ENCODE measurements around the gene MLLT3. TPM values are rescaled to one million over a fixed set of nuclear protein-coding genes. Genes with fewer than 3 reads are reported as not detected.

Gene MLLT3
- total RNA-seq, 4 donors from 2014 or later = 9.4 to 38.2 (median 30.2) TPM

- 91 to 94% methylated on average over 2 of the region's 2 CpGs for WGBS, 2 donors (ENCODE audit: low coverage in 1 of 2)
- TF ChIP-seq POLR2AphosphoS5 (IDR thresholded peaks at IDR 0.05) = no peak
- TF ChIP-seq POLR2A (IDR thresholded peaks at IDR 0.05) = no peak
- TF ChIP-seq, protein P1, sequence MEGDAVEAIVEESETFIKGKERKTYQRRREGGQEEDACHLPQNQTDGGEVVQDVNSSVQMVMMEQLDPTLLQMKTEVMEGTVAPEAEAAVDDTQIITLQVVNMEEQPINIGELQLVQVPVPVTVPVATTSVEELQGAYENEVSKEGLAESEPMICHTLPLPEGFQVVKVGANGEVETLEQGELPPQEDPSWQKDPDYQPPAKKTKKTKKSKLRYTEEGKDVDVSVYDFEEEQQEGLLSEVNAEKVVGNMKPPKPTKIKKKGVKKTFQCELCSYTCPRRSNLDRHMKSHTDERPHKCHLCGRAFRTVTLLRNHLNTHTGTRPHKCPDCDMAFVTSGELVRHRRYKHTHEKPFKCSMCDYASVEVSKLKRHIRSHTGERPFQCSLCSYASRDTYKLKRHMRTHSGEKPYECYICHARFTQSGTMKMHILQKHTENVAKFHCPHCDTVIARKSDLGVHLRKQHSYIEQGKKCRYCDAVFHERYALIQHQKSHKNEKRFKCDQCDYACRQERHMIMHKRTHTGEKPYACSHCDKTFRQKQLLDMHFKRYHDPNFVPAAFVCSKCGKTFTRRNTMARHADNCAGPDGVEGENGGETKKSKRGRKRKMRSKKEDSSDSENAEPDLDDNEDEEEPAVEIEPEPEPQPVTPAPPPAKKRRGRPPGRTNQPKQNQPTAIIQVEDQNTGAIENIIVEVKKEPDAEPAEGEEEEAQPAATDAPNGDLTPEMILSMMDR (IDR thresholded peaks at IDR 0.05) = no peak
- TF ChIP-seq EP300 (IDR thresholded peaks at IDR 0.05; ENCODE audit: low read depth) = no peak
- in situ Hi-C loops (cut with MboI; ENCODE audit: low pct_ligation_motif_present in 1 of 4, low pct_unique_long_range_greater_than_20kb in 1 of 4, low sequenced_read_pairs in 3 of 4) (no loop called here), intact Hi-C loops (cut with DNase I; ENCODE audit: low total_unique reads) (no loop called here)
- H3K4me3 ChIP-seq = no peak overlapping the region
- H3K27ac ChIP-seq = no peak overlapping the region
- H3K27me3 ChIP-seq = no peaks in the 10 kb centered on the region
- H3K36me3 ChIP-seq = no peaks in the 10 kb centered on the region
- H3K9me3 ChIP-seq = no peaks in the 10 kb centered on the region
- DNase-seq = no peak
- peaks cover 0 to 23% (median 0%) of the 10 kb centered on the region in 4 donors for H3K4me1 ChIP-seq
Measured at GRCh38 chr9:20663133-20663532, 40.8 kb upstream of the MLLT3 start.

GRCh38 chr9:20662156-20662555 lies 39.9 kb upstream of the MLLT3 start:
- Histone ChIP-seq H3K4me1 (peaks cover 0 to 23% (median 0%) of the 10 kb centered on the region in 4 donors), H3K4me3 (no peak overlapping the region), H3K27ac (no peak overlapping the region), H3K9me3 (no peaks in the 10 kb centered on the region), H3K27me3 (no peaks in the 10 kb centered on the region), H3K36me3 (no peaks in the 10 kb centered on the region)
- in situ Hi-C loops (cut with MboI; ENCODE audit: low pct_ligation_motif_present in 1 of 4, low pct_unique_long_range_greater_than_20kb in 1 of 4, low sequenced_read_pairs in 3 of 4) (no loop called here), intact Hi-C loops (cut with DNase I; ENCODE audit: low total_unique reads) (no loop called here)
- TF ChIP-seq EP300 (IDR thresholded peaks at IDR 0.05; ENCODE audit: low read depth) (no peak), POLR2A (IDR thresholded peaks at IDR 0.05) (no peak), POLR2AphosphoS5 (IDR thresholded peaks at IDR 0.05) (no peak)
- TF ChIP-seq, protein P1 (IDR thresholded peaks at IDR 0.05) = no peak
- DNase-seq = no peak
- WGBS, 2 donors (ENCODE audit: low coverage in 1 of 2) = 76 to 83% methylated on average over 3 of the region's 3 CpGs

- intact Hi-C loops (cut with DNase I; ENCODE audit: low total_unique reads) (no loop called here), in situ Hi-C loops (cut with MboI; ENCODE audit: low pct_ligation_motif_present in 1 of 4, low pct_unique_long_range_greater_than_20kb in 1 of 4, low sequenced_read_pairs in 3 of 4) (no loop called here)
- Histone ChIP-seq H3K4me1 (peaks cover 0 to 23% (median 0%) of the 10 kb centered on the region in 4 donors), H3K4me3 (no peak overlapping the region), H3K27me3 (no peaks in the 10 kb centered on the region), H3K36me3 (no peaks in the 10 kb centered on the region), H3K27ac (no peak overlapping the region), H3K9me3 (no peaks in the 10 kb centered on the region)
- TF ChIP-seq EP300 (IDR thresholded peaks at IDR 0.05; ENCODE audit: low read depth) (no peak), POLR2AphosphoS5 (IDR thresholded peaks at IDR 0.05) (no peak)
- TF ChIP-seq, protein P1 (IDR thresholded peaks at IDR 0.05) = no peak
- 60 to 89% methylated on average over 2 of the region's 2 CpGs for WGBS, 2 donors (ENCODE audit: low coverage in 1 of 2)
- no peak for DNase-seq
Measured at GRCh38 chr9:20659474-20659967, 37.2 kb upstream of the MLLT3 start.

- H3K27me3 ChIP-seq = no peaks in the 10 kb centered on the region
- TF ChIP-seq EP300 (IDR thresholded peaks at IDR 0.05; ENCODE audit: low read depth) (no peak), POLR2A (IDR thresholded peaks at IDR 0.05) (no peak), POLR2AphosphoS5 (IDR thresholded peaks at IDR 0.05) (no peak)
- TF ChIP-seq, protein P1 (IDR thresholded peaks at IDR 0.05) = no peak
- no peak for DNase-seq
- peak overlapping the region; percentile 29 to 55 (median 36) for H3K4me3 ChIP-seq
- intact Hi-C loops (cut with DNase I; ENCODE audit: low total_unique reads) = no loop called here
- in situ Hi-C loops (cut with MboI; ENCODE audit: low pct_ligation_motif_present in 1 of 4, low pct_unique_long_range_greater_than_20kb in 1 of 4, low sequenced_read_pairs in 3 of 4) = no loop called here
- peaks cover 0 to 23% (median 0%) of the 10 kb centered on the region in 4 donors for H3K4me1 ChIP-seq
- WGBS, 2 donors (ENCODE audit: low coverage in 1 of 2) = 69 to 89% methylated on average over 3 to 13 of the region's 13 CpGs
- H3K27ac ChIP-seq = peak overlapping the region; percentile 50 to 77 (median 66)
- H3K36me3 ChIP-seq = no peaks in the 10 kb centered on the region
- H3K9me3 ChIP-seq = no peaks in the 10 kb centered on the region
Measured at GRCh38 chr9:20658677-20659473, 36.6 kb upstream of the MLLT3 start.
